ENCODE results near the gene USP44.

GRCh38 chr12:95498968-95499367 lies 52.3 kb downstream of the USP44 start:
- TF ChIP-seq POLR2AphosphoS5 (IDR thresholded peaks at IDR 0.05) (no peak), POLR2A (IDR thresholded peaks at IDR 0.05) (no peak), CTCF (IDR thresholded peaks at IDR 0.05) (no peak)

All from transverse colon (tissue), 4 donors.